Epithelial cell of esophagus (primary cell): ENCODE data around the gene NHP2.
A peak's percentile ranks its signal among the peaks of the same experiment; 100 is the strongest.

ENCODE experiments used
- DNase-seq: peaks from one replicate; pipeline ENCODE4 v3.0.0; 2010; ENCODE audit warnings: low read depth
- H3K4me3 ChIP-seq: 2 replicates; pipeline ENCODE4 v1.5.1; 2011; ENCODE audit warnings: mild to moderate bottlenecking, low read length, control low read depth
- TF ChIP-seq, protein P1 (sequence below): IDR thresholded peaks from 2 replicates; pipeline ENCODE4 v1.5.1; 2011; ENCODE audit warnings: low read depth, mild to moderate bottlenecking, low read length, control low read depth, inconsistent platforms; ENCODE audit not compliant: insufficient read depth; ENCODE audit errors: missing control alignments

NHP2 gene

GRCh38 chr5:178113141-178113787 lies 40.4 kb downstream of the NHP2 start, which contains the start of gene N4BP3:
N4BP3 (plus strand) TSS chr5:178113532; CDS start chr5:178119584, 6,052 bp downstream.
- H3K4me3 ChIP-seq = peak within 1 kb of the TSS; percentile 37
- TF ChIP-seq, protein P1, sequence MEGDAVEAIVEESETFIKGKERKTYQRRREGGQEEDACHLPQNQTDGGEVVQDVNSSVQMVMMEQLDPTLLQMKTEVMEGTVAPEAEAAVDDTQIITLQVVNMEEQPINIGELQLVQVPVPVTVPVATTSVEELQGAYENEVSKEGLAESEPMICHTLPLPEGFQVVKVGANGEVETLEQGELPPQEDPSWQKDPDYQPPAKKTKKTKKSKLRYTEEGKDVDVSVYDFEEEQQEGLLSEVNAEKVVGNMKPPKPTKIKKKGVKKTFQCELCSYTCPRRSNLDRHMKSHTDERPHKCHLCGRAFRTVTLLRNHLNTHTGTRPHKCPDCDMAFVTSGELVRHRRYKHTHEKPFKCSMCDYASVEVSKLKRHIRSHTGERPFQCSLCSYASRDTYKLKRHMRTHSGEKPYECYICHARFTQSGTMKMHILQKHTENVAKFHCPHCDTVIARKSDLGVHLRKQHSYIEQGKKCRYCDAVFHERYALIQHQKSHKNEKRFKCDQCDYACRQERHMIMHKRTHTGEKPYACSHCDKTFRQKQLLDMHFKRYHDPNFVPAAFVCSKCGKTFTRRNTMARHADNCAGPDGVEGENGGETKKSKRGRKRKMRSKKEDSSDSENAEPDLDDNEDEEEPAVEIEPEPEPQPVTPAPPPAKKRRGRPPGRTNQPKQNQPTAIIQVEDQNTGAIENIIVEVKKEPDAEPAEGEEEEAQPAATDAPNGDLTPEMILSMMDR = no peak
- peak; percentile 91 for DNase-seq

DNA sequence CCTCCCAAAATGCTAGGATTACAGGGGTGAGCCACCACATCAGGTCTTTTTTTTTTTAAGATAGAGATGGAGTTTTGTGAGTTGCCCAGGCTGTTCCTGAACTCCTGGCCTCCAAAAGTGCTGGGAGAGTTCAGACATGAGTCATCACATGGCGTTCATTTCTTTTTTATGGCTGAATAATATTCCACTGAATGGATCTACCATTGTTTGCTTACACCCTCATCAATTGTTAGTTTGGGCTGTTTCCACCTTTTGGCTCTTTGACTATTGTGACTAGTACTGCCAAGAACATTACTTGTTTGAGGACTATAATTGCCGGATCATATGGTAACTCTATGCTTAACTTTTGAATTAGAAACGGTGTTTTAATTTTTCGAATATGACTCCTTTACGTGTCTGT lies 41.1 kb downstream of the NHP2 start:
- no peak for DNase-seq
- TF ChIP-seq, protein P1 = no peak
- H3K4me3 ChIP-seq = no peak overlapping the region

DNA sequence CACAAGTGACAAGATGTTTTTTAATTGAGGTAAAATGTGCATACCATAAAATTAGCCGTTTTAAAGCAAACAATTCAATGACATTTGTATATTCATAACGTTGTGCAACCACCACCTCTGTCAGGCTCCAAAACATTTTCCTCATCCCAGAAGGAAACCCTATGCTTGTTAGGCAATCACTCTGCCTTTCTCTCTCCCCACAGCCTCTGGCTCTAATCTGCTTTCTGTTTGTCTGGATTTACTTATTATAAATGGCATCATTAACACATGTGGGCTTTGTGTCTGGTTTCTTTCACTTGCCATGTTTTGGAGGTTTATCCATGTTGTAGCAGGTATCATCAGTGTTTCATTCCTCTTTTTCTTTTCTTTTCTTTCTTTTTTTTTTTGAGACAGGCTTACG lies 41.8 kb downstream of the NHP2 start:
- no peak overlapping the region for H3K4me3 ChIP-seq
- TF ChIP-seq, protein P1 = no peak
- DNase-seq = peak; percentile 82

GRCh38 chr5:178110511-178110910 lies 43.2 kb downstream of the NHP2 start:
- DNase-seq = no peak
- TF ChIP-seq, protein P1 = no peak
- H3K4me3 ChIP-seq = no peak overlapping the region

GRCh38 chr5:178108966-178109365 lies 44.7 kb downstream of the NHP2 start:
- TF ChIP-seq, protein P1 = no peak
- H3K4me3 ChIP-seq = no peak overlapping the region
- no peak for DNase-seq

DNA sequence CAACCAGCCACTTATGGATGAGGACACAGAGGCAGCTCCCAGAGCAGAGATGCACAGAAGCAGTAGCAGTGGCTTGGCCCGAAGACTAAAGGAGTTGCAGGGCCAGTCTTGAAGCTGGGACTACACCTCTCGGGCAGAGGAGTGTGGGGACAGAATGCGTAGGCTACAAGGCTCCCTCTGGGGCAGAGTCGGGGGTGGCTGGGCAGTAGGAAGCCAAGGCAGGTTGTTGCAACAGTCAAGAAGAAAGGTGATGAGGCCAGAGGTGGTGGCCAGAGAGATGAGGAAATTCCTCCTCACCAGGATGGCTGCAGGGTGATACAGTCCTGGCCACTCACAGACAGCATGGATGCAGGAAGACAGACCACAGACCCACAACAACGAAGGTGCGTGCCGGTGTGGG lies 45.2 kb downstream of the NHP2 start:
- no peak overlapping the region for H3K4me3 ChIP-seq
- no peak for DNase-seq
- TF ChIP-seq, protein P1 = no peak

DNA sequence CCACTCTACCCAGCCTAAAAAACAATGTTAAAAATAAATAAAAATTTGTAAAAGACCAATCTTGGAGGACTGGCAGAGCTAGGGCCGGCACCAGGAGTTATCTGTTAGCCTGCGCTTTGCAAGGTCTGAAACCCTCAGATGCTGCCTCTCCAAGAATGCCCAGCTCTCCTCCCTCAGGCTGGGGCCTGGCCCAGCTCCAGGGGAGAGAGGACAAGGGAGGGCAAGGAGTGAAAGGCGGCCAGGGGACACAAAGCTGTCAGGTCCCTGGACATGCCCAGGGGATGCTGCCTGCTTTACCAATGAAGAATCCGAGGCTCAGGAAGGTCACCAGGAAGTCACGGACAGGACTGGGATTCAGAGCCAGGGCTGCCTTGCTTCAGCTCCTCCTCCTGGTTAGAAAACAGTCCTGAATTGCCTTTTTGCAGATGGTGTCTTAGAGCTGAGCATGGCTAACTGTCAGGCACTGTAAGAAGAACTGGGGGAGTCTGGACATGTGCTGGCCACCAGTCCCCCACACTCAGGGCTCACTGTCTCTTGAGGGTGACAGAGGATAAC lies 45.9 kb downstream of the NHP2 start:
- H3K4me3 ChIP-seq = no peak overlapping the region
- TF ChIP-seq, protein P1 = no peak
- no peak for DNase-seq
